ENCODE results near the gene N4BP2L2.
"Not testable (repeated sequence)": the region's sequence is repeated elsewhere in the genome, so short reads cannot be mapped to it uniquely, and the experiment has no call there.

DNA sequence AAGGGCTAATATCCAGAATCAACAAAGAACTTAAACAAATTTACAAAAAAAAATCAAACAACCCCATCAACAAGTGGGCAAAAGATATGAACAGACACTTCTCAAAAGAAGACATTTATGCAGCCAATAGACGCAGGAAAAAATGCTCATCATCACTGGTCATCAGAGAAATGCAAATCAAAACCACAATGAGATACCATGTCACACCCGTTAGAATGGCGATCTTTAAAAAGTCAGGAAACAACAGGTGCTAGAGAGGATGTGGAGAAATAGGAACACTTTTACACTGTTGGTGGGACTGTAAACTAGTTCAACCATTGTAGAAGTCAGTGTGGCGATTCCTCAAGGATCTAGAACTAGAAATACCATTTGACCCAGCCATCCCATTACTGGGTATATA, 37.1 kb upstream of the N4BP2L2 start:
- TF ChIP-seq, protein P1, sequence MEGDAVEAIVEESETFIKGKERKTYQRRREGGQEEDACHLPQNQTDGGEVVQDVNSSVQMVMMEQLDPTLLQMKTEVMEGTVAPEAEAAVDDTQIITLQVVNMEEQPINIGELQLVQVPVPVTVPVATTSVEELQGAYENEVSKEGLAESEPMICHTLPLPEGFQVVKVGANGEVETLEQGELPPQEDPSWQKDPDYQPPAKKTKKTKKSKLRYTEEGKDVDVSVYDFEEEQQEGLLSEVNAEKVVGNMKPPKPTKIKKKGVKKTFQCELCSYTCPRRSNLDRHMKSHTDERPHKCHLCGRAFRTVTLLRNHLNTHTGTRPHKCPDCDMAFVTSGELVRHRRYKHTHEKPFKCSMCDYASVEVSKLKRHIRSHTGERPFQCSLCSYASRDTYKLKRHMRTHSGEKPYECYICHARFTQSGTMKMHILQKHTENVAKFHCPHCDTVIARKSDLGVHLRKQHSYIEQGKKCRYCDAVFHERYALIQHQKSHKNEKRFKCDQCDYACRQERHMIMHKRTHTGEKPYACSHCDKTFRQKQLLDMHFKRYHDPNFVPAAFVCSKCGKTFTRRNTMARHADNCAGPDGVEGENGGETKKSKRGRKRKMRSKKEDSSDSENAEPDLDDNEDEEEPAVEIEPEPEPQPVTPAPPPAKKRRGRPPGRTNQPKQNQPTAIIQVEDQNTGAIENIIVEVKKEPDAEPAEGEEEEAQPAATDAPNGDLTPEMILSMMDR (IDR thresholded peaks at IDR 0.05; ENCODE audit: borderline replicate concordance, extremely low read depth, low read length, poor library complexity, severe bottlenecking) = not testable (repeated sequence)
- TF ChIP-seq EZH2 (IDR thresholded peaks at IDR 0.05; ENCODE audit: borderline replicate concordance, low read depth, low read length, severe bottlenecking) = not testable (repeated sequence)
